Anterior cingulate cortex (tissue), 58 donors: ENCODE results near the gene CCDC88C.

Source experiments
- DNase-seq, 58 donors: peaks; one replicate each; lab custom pipeline; 2025; lab: John Stamatoyannopoulos, UW

The CCDC88C gene

DNA sequence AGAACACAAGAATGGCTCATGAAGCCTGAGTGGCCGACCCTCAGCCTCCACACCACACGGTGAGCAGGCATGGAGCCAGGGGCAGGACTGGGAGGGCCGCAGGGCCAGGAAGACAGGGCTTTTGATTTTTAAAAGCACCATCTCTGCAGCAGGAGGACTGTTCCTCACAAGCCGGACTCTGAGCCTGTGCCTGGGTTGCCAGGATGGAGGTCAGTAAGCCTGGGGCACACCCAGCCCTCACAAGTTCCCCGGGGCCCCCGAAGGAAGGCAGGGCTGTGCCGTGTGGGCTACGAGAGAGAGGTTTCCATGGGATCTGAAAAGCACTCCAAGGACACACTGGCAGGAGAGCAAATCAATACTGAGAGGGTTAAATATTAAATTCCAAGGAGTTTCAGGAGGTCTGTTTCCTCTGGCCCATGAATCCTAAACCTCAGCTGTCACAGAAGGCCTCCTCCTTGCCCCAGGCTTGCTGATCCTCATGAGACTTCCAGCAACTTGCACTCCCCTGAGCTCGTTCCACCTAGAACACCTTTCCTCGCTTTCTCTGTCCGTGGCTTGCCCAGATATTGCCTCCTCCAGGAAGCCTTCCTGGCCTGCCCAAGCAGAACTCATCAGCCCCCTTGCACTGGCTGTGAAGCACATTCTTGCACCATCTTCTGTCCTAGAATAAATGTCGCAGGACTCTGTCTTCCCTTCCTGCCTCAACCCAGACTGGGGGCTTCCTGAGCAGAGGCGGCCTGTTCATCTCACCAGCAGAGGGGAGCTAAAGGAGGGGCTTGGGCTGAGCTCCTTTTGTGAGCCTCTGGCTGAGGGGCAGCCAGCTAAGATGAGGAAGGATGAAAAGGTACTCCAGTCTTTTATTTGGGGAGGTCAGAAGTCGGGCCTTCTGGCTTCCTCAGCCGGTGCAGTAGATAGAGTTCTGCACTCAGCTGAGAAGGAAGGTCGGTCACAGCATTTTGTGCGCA, 64.6 kb downstream of the CCDC88C start:
- DNase-seq: no peak

DNA sequence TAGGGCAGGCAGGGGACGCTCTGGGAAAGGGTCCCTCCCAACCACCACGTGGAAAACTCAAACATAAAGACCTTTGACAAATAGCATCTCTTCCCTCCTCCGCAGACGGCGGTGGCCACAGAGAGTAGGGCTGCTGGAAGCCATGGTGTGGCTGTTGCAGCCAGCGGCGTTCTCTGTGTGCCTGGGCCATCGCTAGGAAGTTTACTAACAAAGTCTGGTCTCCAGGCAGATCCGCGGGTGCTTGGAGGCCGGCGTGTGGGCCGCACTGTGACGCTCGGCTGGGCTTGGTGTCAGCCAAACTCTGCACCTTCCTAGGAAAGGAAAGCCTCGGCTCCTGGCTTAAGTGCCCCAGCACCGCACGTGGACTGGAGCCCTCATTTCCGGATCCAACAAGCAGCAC, 65.6 kb downstream of the CCDC88C start:
- peak in 2 of 58 donors; percentile 12 to 36 for DNase-seq

DNA sequence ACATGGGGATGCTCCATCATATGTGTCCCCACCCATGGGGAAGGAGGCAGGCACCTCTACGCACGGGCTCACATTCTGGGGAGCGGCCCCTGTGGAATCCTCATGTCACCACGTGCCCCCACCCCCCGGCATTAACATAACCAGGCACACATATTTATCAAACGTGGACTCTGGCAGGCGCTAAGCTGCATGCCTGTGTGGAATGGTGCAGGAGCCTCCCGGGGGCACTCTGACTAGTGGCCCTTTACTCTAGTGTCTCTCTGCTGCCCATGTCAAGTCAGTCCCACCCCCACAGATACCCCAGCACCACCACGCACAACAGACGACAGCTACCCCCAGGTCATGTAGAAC, 66.1 kb downstream of the CCDC88C start:
- DNase-seq: no peak

DNA sequence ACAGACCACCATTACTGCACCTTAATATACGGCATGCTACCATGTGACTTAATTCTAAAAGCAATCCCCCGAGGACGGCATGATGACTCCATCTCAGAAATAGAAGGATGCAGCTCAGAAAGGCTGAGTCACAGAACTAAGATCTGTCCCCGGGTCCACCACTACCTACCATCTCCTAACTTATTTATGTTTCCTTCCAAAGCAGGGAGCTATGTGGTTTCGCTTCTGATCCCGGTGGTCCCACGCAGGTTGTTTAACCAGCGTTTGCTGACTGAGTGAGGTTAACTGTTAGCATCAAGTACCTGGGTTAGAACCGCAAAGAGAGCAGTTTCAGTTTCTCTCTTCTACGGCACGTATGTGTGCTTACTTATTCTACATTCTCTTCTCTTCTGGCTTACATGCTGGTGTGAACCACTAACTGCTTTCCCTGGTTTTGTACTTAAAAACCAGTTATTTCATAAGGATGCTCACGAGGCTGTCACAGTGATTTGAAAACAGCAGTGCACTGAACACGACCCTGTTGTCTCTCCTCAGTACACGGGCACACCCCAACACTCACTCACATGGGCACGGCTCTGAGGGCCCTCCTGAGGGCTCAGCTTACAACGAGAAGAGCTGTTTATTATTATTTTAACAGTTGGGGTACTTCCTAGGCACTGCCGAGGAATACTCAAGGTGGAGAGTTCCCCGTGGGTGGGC, 66.7 kb downstream of the CCDC88C start:
- no peak for DNase-seq

DNA sequence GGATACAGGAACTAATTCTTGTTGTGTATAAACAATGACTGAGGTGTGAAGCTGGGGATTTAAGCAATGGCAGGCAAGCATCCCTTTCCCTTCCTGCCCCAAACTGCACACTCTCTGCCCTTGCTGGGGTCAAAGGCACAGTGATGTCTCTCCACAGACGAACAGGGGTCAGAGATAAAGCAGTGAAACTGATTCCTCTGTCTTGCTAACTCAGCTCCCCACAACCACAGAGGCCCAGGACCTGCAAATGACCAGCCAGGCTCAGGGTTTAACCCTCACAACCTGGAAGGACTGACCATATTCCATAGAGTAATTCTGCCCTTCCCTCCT, 67.2 kb downstream of the CCDC88C start:
- DNase-seq: no peak

DNA sequence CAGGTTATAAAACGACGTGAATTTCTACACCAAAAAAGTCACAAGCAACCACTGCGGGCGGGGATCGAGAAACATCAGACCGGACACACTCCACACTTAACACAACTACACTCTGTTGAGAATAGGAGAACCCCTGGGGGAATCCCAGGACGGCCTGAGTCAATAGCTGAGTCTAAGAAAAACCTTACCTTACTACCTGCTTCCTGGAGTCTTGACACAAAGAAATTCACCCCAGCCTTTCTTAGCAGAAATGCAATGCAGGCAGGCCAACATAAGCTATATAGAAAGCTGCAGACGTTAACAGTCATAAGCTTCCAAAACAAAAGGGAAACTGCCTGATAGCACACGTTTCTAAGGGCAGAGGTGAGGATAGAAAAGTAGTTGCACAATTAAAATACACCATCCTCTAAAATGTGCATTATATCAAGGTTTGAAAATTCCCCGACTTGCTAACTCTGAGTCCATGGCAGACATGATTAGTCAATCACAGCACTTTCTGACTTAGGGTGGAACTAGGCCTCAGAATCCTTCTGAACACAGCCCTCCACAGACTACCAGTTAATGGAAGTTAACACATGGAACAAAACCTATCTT, 68.0 kb downstream of the CCDC88C start:
- no peak for DNase-seq

DNA sequence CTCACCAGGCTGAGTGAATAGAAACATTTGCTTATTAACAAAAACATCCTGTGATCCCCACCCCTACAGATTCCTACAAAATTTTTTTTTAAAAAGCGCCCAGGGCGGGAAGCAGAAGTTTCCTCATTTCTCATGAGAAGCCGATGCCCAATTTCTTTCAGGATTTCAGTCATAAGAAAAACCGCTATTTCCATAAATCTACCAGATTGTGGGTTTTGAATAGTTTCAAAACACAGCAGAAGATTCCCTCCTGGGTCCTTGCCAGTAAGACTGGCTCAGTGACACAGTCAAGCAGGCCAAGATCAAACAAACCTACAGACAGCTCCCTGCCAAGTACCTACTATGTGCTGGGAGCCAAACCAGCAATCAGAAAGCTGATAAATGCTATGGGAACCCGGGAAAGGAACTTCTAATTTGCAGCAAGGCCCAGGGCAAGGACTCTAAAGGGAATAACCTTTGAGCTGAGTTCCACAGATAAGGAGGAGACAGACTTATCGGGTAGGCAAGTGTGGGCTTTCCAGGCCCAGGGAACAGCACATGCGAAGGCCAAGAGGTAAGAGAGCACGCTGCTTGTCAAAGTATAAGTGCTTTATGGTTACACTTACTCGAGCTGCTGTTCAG, 68.7 kb downstream of the CCDC88C start:
- DNase-seq: no peak

DNA sequence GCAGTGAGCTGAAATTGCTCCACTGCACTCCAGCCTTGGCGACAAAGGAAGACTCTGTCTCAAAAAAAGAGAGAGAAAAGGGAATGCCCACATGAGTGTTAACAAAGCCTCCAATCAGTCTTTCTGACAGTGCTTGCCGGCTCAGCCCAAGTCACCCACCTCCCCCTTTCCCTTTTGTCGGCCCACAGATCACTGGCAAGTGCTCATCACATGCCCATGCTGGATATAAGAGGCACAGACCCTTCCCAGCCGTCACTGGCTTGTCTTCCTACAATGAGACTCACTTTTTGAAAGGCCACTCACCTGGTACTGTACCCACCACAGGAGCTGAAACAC, 70.8 kb downstream of the CCDC88C start:
- no peak for DNase-seq

DNA sequence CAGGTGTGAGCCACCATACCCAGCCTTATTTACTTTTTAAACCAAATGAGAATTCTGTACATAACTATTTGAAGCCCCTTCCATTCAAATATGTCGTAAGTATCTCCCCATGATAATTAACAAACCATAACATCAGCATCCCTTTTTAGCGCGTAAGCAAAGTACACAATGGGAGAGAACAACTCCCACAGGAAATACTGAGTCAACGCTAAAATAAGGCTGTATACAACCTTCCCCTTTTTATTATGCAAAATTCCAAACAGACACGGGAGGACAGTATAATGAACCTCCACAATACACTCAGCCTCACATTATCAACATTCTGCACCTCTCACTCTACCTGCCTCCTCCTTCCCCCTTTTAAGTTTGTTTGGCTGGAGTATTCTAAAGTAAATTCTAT, 73.5 kb downstream of the CCDC88C start:
- no peak for DNase-seq

DNA sequence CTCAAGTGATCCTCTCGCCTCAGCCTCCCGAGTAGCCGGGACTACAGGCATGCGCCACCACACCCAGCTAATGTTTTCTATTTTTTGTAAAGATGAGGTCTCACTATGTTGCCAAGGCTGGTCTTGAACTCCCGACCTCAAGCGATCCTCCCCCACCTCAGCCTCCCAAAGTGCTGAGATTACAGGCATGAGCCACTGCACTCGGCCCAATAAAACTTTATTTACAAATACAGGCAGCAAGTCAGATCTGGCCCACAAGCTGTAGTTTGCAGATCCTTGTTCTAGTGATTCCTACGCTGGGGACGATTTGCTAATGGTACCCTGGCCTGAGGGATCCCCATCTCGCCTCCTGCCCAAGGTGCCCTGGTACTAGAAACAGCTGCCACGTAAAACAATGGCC, 74.6 kb downstream of the CCDC88C start:
- no peak for DNase-seq

DNA sequence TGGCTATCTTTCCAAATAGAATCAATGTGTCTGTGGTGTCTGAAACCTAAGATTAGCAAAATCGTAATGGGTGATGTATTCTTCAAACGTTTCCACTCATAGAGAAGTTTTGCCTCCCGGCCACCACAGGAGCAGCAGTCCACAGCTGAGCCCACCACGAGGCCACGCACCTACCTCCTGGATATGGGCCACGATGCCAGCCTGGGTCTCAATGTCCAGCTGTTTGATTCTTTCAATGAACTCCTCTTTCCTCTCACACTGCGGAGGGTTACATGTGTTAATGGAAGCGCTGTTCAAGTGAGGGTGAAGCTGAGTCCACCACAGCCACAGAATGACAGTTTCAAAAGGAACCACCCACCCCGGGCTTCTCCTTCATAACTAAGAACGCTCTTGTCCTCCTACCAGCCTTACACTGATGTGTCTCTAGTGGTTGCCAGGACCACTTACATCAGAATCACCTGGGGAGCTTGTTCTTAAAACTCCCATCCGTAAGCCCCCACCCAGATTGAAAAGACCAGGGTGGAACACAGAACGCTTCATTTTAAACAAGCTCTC, 75.3 kb downstream of the CCDC88C start:
- no peak for DNase-seq

DNA sequence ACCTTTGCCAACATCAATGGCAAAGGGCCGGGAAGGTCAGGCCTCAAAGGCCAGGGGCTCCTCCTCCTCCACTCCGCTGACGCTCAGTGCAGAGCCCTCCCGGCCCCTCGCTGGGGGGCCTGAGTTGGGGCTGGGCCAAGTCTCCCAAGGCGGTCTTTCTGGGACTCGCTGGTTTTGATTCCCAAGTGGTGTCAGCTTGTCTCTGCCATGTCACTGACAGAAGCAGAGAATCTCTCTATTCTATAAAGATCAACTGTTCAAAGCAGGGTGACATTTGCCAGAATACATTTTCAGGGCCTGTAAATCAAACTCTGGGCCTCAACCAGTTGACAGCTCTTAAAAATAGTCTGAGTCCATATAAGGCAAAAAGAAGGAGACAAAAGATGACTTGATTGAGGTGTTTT, 75.9 kb downstream of the CCDC88C start:
- DNase-seq: no peak

DNA sequence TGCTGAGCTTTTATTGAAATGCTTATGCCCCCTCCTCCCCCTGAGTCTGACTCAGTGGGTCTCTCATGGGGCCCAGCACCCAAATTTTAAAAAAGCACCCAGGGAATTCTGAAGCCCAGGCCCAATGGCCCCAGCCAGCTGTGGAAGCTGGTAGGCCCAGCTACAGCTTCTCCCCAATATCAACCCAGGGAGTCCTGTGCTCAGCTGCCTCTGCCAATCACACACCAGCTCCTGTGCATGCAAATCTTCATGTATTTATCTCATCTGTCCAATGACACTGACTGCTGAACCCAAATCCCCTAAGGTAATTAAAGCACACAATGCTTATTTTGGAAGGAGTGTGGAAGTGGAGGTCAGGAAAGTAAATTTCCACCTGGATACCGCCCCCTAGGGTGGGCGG, 76.3 kb downstream of the CCDC88C start:
- DNase-seq: no peak

DNA sequence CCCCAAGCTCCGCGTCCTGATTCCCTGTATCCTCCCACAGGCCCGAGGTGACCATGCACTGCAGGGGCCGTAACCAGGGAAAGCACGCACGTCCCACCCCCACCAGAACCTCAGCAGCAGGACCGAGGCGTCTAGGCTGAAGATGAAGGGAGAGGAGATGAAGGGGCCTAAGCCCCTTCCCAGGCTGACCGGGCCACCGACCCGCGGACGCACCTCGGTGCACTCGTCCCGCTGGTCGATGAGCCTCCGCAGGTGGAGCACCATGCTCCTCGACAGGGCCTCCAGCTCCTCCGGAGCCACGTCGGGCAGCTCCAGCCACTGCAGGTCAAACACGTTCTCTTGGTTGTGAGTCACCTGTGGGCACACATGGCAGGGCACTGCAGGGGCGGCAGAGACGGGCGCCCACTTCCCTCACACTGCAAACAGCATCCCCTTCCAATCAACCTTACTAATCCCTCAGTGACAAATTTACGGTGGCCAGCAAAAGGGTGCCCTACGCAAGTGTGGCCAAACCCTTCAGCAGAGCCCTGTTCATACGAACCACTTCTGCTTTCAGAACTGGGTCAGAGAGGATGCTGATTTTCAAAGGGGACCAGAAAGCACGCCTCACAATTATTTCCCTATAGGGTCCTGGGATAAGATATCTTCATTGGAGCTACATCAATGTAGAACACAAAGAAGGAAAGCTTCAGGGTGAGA, 77.8 kb downstream of the CCDC88C start:
- no peak for DNase-seq

DNA sequence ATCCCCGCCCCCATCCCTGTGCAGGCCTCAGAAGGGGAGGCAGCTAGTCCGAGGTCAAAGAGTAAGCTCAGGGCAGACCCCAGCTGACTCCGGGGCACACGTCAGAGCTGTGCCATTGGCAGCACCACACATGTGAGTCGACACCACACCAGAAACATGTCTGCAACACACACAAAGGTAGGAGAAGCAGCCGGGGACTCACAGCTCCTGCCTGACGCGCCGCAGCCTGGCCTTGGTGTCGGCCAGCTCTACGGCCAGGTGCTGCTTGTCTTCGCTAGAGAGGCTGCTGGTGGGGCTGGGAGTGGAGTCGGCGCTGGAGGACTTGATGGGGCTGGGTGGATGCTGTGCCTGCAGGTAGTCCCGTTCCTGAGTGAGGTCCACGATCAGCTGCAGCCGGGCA, 78.5 kb downstream of the CCDC88C start:
- no peak for DNase-seq

DNA sequence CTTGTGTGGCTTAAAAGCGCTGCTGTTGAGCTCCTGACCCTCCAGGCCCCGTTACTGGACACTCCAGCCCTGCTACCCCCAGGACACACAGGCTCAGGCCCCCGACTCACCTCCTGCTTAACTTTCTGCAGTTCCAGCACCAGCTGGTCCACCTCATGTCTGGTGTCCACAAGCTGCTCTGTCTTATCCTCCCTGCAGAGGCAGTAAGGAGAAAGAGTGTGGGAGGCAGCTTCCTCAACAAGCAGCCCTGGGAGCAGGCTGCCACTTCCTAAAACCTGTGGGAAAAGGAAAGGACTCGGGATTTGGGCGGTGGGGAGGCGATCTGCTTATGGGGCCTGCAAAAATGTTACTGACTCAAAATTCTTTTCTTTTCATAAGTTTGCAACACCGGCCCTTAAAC, 79.2 kb downstream of the CCDC88C start:
- DNase-seq: no peak

DNA sequence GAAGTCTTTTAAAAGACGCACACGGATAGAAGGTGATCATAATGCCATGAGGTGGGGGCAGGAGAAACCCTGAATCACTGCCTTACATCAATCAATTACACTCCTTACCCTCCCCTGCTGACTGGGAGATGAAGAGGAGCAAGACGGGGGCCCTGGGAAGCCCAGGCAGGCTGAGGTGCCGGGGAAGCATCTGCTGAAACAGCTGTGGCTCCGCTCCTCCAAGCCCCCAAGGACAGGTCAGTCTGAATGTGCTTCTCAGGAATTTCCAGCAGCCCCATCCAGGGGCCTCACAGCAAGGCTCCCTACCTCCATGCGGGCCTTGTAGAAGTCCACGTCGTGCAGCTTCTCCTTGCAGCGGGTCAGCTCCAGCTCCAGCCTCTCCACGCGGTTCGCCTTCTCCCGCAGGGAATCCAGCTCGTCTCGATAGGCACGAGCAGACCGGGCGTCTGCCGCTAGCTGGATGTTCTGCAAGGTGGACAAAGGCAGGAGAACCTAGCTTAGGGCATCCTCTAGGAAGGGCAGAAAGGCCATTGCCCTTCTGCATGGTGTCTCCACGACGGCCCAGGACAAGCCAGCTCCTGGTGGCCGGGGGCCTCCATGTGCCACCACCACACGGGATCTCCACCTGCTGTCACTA, 79.8 kb downstream of the CCDC88C start:
- no peak for DNase-seq

DNA sequence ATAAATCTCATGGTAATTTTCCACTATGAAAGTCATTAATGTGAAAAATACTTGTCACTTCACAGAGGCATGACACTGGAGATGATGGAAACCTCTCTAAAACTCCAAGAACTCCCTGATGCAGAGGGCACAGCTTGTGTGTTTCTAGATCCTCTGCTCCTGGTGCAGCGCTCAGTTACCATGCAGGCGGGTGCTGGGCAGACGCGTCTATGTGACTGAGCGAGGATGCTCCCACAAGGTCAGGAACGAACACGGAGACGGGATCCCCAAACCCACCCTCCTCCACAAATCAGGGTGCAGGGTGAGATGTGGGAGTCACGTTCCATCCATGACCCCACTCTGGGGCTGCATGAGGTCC, 81.5 kb downstream of the CCDC88C start:
- DNase-seq: no peak

DNA sequence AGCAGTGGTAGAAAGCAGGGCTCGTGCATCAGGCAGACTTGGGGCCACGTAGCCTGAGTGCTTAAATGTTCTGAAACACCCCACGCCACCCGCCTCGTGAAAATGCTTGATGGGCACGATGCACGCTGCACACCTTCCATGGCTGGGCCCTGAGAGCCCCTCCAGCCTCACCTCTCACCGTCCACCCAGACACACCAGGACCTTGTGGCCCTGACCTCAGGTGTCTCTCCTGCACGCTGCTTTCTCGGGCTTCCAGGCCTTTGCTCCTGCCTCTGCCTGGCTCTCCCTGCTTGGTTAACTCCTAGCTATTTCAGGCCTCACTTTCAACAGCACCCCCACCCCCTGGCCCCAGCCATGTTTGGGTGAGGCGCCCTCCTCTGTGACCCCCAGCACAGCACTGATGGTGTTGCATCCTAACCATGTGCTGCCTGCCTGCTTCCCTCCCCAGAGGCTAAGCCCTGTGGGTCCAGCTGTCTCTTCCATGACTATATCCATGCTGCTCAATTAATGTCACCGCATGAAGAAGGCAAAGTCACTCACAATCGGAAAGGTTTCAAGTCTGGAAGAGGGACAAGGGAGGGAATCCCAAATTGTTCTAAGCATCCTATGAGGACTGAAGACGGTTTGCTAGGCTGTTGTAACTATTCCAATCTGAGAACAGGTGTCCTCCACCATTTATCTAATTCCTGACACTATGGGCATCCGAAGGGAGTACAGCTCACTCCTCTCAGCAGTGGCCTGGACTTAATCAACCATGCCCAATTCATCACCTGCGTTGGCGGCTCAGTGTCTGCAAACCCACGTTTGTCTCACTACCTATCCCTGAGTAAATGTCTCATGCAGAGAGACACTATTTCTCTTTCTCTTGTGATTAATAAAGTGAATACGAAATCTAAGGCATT, 82.2 kb downstream of the CCDC88C start:
- no peak for DNase-seq
